Lung (tissue), 10 donors: ENCODE results near the gene ZDHHC11. TPM values are rescaled to one million over a fixed set of nuclear protein-coding genes. Genes with fewer than 3 reads are reported as not detected.
"Not testable (repeated sequence)": the region's sequence is repeated elsewhere in the genome, so short reads cannot be mapped to it uniquely, and the experiment has no call there.

Experiments used
- ATAC-seq: fragments of 200-7000 bp; cut with Tn5 transposase; one replicate; pipeline ENCODE4 v1.9.1; 2020; ENCODE audit warnings: moderate number of reproducible peaks; ENCODE audit not compliant: insufficient read depth, low FRiP score
- DNase-seq, 3 donors: peaks; one replicate each; pipeline ENCODE4 v3.0.0-alpha.2; 2013 to 2017
- H3K27ac ChIP-seq, 2 donors: one replicate each; pipeline ENCODE4 v1.5.1; 2013; ENCODE audit warnings: mild to moderate bottlenecking in 2 of 2, moderate library complexity in 2 of 2, control low read depth in 1 of 2, inconsistent platforms in 1 of 2, low read depth in 1 of 2, low read length in 1 of 2
- H3K27me3 ChIP-seq, 3 donors: one replicate each; pipeline ENCODE4 v1.5.1; 2013; ENCODE audit warnings: low read length in 2 of 3; ENCODE audit not compliant: control insufficient read depth in 3 of 3, insufficient read depth in 3 of 3
- H3K36me3 ChIP-seq, 4 donors: one replicate each; pipeline ENCODE4 v1.5.1; 2013; ENCODE audit warnings: low read length in 4 of 4, mild to moderate bottlenecking in 1 of 4, moderate library complexity in 1 of 4; ENCODE audit not compliant: control insufficient read depth in 4 of 4, insufficient read depth in 4 of 4
- H3K4me1 ChIP-seq, 5 donors: one replicate each; pipeline ENCODE4 v1.5.1; 2013; ENCODE audit warnings: low read length in 5 of 5, mild to moderate bottlenecking in 2 of 5, moderate library complexity in 1 of 5; ENCODE audit not compliant: control insufficient read depth in 5 of 5, insufficient read depth in 5 of 5
- H3K4me3 ChIP-seq: one replicate; pipeline ENCODE4 v1.5.1; 2013; ENCODE audit warnings: mild to moderate bottlenecking, control low read depth, moderate library complexity
- H3K9ac ChIP-seq, 2 donors: one replicate each; pipeline ENCODE4 v1.5.1; 2013; ENCODE audit warnings: low read length in 2 of 2, control low read depth in 1 of 2; ENCODE audit not compliant: insufficient read depth in 1 of 2
- H3K9me3 ChIP-seq, 4 donors: one replicate each; pipeline ENCODE4 v1.5.1; 2013; ENCODE audit warnings: low read length in 3 of 4, mild to moderate bottlenecking in 1 of 4, moderate library complexity in 1 of 4; ENCODE audit not compliant: control insufficient read depth in 4 of 4, insufficient read depth in 3 of 4
- WGBS, 2 donors: extraction: QIAGEN DNeasy Blood & Tissue Kit; methylation state at CpG; one replicate each; pipeline ENCODE4 v1.1.7; 2013; 5-methylcytosine and 5-hydroxymethylcytosine counted together
- polyA plus RNA-seq, 2 donors: library from polyadenylated mRNA; stranded (reverse); fragments of 200-250 nt; gene quantifications; one replicate each; pipeline ENCODE4 v1.2.1, GENCODE V29; 2013
- total RNA-seq, 2 donors: library from RNA; depleted of rRNA in 1 of 2; stranded (reverse); fragments of >200 nt in 1 of 2; gene quantifications; one replicate each; pipeline ENCODE4 v1.2.1, GENCODE V29; 2014 to 2021
- donor health status: Bipolar disorder and iron deficiency.
- donor health status: healthy.
- donor health status: DM: yes; HTN: yes; CAD: no.

The ZDHHC11 gene
- total and polyA plus RNA-seq, 4 donors: 6.8 to 110 (median 20.5) TPM

GRCh38 chr5:843926-844325 is 6.9 kb downstream of the ZDHHC11 start:
- not testable (repeated sequence) for ATAC-seq, H3K4me3 ChIP-seq, H3K36me3 ChIP-seq, H3K27ac ChIP-seq, H3K9me3 ChIP-seq, H3K27me3 ChIP-seq, DNase-seq, H3K9ac ChIP-seq, H3K4me1 ChIP-seq
- 85 to 87% methylated on average over 22 of the region's 22 CpGs for WGBS, 2 donors

GRCh38 chr5:843371-843770 is 7.4 kb downstream of the ZDHHC11 start:
- not testable (repeated sequence) for H3K4me1 ChIP-seq, H3K36me3 ChIP-seq, H3K4me3 ChIP-seq, ATAC-seq, H3K27me3 ChIP-seq, H3K27ac ChIP-seq, H3K9me3 ChIP-seq, H3K9ac ChIP-seq, DNase-seq
- 93 to 97% methylated on average over 15 to 19 of the region's 26 CpGs for WGBS, 2 donors

GRCh38 chr5:842402-843221 is 8.2 kb downstream of the ZDHHC11 start:
- H3K4me3 ChIP-seq, H3K9ac ChIP-seq, H3K27ac ChIP-seq, H3K36me3 ChIP-seq, H3K27me3 ChIP-seq, DNase-seq, ATAC-seq, H3K4me1 ChIP-seq, H3K9me3 ChIP-seq: not testable (repeated sequence)
- WGBS, 2 donors: 91% methylated on average over 27 to 28 of the region's 32 CpGs

- not testable (repeated sequence) for H3K36me3 ChIP-seq, ATAC-seq, DNase-seq, H3K4me3 ChIP-seq, H3K4me1 ChIP-seq, H3K27me3 ChIP-seq, H3K27ac ChIP-seq, H3K9ac ChIP-seq, H3K9me3 ChIP-seq
- 80 to 87% methylated on average over 14 of the region's 15 CpGs for WGBS, 2 donors
These were observed 9.0 kb downstream of the ZDHHC11 start for GRCh38 chr5:841531-842401.

GRCh38 chr5:840974-841435 is 9.8 kb downstream of the ZDHHC11 start:
- not testable (repeated sequence) for H3K4me3 ChIP-seq, H3K27me3 ChIP-seq, H3K36me3 ChIP-seq, H3K4me1 ChIP-seq, DNase-seq, ATAC-seq, H3K9me3 ChIP-seq, H3K9ac ChIP-seq, H3K27ac ChIP-seq
- 84 to 90% methylated on average over 9 to 10 of the region's 10 CpGs for WGBS, 2 donors

- not testable (repeated sequence) for H3K36me3 ChIP-seq, DNase-seq, H3K9me3 ChIP-seq, H3K27ac ChIP-seq, ATAC-seq, H3K4me1 ChIP-seq, H3K27me3 ChIP-seq, H3K4me3 ChIP-seq, H3K9ac ChIP-seq
- WGBS, 2 donors: 86 to 94% methylated on average over 21 of the region's 21 CpGs
These were observed 10.4 kb downstream of the ZDHHC11 start for GRCh38 chr5:840118-840973.

- H3K9ac ChIP-seq, H3K36me3 ChIP-seq, DNase-seq, ATAC-seq, H3K4me1 ChIP-seq, H3K4me3 ChIP-seq, H3K27ac ChIP-seq, H3K27me3 ChIP-seq, H3K9me3 ChIP-seq: not testable (repeated sequence)
- WGBS, 2 donors: 82 to 86% methylated on average over 10 of the region's 10 CpGs
These were observed 12.3 kb downstream of the ZDHHC11 start for GRCh38 chr5:838431-838851.
